NOMO-1 treated with dmso at 0.1 percent for 144 hours (cell line): ENCODE data around the gene MEG3.

ENCODE experiments used
- DNase-seq: peaks from one replicate; lab custom pipeline; 2025; ENCODE audit not compliant: unreplicated experiment; lab: John Stamatoyannopoulos, UW

Gene MEG3

GRCh38 chr14:100893228-100893601, 67.3 kb downstream of the MEG3 start:
- no peak for DNase-seq

- DNase-seq: no peak
These were observed 67.8 kb downstream of the MEG3 start for GRCh38 chr14:100893760-100894159.

DNA sequence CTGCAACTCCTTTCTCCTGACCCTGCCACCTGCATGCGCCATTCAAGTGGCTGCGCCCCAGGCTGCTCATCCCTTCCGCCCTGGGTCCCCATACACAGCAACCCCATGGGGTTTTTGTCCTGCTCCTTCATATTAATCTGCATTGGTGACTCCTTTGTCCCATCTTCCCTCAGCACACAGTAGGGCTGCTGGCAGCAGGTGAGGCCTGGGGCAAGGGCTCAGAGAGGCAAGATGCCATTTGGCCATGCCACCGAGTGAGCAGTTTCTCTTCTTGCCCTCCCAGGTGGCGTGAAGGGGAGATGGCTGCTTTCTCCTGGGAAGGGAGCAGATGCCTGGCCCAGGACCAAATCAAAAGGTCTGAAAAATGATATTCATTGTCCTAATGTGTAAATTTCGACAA, 68.5 kb downstream of the MEG3 start:
- no peak for DNase-seq

GRCh38 chr14:100895411-100895810, 69.5 kb downstream of the MEG3 start:
- no peak for DNase-seq

GRCh38 chr14:100896369-100897060, 70.6 kb downstream of the MEG3 start:
- DNase-seq: no peak

- no peak for DNase-seq
These were observed 72.5 kb downstream of the MEG3 start for GRCh38 chr14:100898465-100898864.

GRCh38 chr14:100898935-100899883, 73.3 kb downstream of the MEG3 start:
- no peak for DNase-seq

DNA sequence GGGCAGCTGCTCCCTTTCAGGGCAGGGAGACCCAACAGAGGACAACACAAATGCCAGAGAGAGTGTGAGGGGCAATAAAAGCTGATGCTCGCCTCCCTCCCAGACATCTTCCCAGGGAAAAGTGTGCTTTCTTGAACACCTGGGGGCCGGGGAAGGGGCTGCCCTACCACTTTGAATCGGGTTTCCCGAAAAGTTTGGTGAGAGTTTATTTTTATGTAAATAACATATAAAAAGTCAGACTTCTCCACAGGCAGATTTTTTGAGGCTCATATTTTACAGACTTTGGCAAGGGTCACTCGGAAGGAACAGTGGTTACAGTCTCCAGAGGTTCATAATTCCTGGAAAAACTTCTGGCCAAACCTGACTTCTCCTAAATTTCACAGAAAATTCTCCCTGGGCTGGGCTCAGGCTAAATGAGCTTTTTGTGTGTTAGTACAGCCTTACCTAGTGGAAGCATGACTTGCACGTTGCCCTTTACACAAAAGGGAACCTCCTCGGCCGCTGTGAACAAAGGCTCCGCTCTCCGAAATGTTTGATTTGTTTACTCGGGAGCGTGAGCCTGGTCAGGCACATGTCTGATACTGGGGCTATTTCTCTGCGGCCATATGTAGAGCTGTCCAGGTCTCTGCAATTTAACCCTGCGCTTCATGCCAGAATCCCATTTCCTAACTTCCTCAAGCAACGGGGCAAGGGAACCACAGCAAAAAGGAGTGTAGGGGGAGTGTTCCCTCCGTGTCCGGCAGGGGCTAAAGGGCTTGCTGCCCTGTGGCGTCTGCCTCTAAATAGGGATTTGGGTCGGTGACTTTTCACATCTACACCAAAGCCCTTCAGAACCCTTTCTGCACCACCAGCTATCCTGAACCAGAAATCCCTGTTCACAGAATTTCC, 74.2 kb downstream of the MEG3 start:
- DNase-seq: peak; percentile 11

DNA sequence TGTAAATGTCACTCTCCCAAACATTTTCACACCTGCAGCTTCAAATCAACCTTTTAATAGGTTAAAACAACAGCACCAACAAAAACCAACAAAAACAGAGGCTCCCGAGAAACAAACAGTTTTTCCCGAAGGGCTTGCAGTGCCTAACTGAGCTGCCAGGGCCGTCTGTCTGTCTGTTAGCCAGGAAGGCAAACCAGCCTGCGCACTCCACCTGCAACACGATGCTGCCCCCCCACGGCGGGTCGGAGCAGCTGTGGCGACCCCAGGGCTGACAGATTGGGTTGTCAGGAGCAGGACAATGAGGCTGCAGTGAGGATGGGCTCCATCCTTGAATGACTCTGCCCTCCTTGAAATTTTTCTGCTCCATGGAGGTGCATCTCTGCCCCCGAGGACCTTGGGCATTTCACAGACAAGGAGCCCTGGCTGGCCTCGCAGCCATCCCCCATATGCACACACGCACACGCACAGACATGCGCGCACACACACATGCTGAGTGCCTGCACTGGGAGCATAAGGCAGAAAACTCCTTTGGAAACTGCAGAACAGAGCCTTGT, 75.0 kb downstream of the MEG3 start:
- DNase-seq: no peak

DNA sequence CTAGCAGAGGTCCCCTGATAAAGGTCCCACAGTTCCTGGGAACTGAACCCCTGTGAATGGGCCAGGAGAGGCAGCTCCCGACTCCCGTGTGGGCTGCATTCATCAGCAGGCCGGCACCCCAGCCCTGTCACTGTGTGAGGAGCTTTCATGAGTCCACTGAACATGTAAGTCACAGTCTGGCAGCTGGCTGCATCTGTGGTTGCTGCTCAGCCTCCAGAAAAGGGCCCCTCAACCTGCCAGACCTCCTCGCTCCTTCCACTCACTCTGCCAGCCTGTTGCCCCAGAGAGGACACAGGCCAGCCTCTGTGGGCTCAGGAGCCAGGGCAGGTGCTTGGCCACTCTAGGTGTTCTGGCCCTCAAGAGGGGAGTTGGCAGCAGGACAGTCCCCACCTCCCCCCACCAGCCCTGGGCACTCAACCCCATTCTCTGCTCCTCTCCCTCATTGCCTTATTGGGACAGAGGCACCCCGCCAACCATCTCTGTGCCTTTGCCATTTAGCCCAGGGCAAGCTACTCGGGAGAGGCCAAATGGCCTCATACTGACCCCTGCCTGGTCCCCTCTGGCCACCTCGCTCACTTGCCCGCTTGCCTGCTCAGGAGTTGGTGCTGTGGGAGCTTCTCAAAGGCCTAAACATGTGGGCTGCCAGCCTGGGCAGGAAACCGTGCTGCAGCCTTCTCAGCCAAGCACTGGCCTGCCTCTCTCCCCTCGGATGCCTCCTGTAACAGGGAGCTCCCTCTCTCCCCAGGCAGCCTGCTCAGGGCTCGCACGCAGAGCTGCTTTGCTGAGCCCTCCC, 75.7 kb downstream of the MEG3 start:
- no peak for DNase-seq

DNA sequence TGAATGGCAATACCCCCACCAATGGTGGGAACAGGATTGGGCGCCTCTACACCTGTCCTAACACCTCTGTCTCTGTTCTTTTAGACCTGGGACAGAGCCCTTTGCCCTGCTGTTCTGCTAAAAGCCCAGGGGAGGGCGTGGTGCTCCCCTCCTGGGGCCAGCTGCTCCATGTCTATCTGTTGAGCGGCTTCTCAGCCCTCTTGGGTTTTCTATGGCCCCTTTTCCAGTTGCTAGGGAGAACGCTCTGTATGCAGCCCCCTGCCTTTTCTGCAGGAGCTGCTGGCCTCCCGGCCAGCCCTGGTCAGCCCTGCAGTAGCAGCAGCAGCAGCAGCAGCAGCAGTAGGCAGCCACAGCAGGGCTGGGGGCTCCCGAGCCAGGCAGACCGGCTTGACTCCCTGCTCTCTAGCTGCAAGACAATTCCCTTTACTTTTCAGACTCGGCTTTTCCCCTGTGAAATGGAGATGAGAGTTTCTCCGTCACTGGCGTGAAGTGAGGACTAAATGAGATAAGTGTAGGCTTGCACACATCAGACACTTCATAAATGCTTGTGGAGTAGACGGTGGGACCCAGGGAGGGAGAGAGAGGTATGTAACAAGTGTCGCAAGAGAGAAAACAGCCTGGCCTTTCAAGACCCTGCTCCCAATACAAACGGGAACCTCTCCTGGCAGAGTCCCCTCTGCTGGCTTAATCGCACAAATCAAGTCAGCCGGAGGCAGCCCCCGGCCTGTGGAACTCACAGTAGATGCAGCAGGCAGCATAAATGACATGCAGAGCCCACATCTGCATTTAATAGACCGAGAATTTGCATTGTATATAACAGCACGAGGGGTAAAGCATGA, 76.6 kb downstream of the MEG3 start:
- no peak for DNase-seq

DNA sequence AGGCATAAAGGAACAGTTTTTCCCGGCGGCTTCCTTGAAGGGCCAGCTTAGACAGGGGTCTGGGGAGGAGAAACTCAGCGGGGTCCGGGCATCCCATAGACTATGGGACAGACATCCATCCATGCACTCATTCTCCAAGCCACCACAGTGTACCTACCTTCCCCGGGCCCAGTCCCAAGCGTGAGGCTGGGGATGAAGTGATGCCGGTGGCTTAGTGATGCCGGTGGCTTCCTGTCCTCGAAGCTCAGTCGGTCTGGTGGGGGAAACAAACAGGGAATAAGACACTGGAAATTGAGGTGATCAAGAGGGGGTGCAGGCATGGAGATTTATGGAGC, 77.2 kb downstream of the MEG3 start:
- no peak for DNase-seq

DNA sequence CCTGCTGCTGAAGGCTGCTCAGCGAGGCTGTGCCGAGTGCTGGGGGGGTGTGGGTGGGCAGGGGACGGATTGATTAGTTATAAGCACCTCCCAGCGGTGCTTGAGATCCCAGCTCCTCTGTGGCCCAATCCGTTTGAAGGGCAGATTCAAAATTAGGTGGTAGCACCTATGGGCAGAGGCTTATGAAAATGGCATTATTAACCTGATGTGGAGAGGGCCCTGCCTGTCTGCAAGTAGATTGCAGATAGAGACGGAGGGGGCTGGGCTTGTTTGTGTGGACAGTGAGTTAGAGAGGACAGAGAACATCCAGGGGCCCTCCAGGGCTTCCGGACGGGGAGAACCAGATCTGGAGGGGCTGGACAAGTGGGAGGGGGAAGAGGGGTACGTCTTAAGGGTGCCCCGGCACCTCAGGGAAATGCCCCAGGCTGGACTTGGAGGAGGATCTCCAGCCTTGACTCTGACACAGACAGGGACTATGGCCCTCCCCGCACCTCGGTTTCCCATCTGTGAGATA, 77.8 kb downstream of the MEG3 start, which contains the start of gene RTL1:
Gene RTL1 (minus strand): TSS at position 51 of the 514 bp plus-strand sequence. CDS start 18,934 bp downstream, outside the sequence.
- DNase-seq: no peak

DNA sequence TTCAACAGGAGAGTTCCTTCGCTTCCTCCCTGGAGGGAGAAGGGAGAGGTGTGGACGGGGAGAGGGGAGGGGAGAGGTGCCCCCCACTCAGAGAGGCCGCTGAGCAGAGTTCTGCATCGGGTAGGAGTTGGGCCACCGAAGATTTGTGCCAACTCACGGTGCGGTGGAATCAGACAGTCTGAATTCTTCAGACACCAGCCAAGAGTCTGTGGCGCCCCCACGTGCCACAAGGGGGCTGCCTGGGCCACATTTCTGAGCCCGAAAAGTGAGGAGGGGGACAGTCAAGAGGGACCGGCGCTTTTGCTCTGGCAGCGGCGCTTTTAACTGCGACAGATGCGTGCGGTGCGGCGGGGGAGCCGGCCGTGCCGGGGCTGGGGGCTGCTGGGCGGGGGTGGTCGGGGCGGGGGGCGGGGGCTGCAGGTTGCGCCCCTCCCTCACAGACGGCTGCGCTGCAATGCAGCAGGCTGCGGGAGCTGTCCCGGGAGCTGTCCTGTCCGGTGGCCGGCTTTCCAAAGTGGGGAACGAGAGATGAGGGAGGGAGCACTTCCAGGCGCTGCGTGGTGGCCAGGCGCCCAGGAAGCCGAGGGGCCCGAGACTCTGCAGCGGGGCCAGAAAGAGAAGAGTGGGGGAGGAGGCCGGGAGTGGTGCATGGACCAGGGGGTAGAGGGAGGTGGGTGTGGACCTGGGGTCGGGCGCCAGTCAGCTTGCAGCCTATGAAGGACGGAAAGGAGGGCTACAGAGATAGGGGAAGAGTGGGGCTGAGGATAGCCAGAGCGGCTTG, 78.6 kb downstream of the MEG3 start:
- no peak for DNase-seq

GRCh38 chr14:100905166-100905565, 79.2 kb downstream of the MEG3 start:
- no peak for DNase-seq

GRCh38 chr14:100906420-100906819, 80.5 kb downstream of the MEG3 start:
- DNase-seq: no peak

- no peak for DNase-seq
These were observed 81.3 kb downstream of the MEG3 start for GRCh38 chr14:100907240-100907639.

DNA sequence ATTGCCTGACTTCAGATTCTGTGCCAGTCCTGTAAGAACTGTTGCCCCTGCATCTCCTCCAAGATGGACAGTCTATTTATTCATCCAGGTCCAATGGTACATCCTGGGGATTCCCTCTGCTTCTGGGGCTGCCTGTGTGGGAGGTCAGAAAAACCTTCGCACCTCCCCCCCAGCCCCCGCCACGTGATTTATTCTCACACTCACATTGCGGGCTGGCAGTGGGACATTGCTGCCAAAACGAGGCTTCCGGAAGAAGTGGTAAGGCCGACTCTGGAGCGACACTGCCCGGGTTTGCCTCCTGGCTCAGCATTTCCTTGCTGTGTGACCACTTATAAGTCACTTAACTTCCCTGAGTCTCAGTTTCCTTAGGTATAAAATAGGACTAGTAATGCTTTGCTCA, 83.5 kb downstream of the MEG3 start:
- DNase-seq: no peak
